RWPE2 (cell line): ENCODE results near the gene HS3ST3A1.
A peak's percentile ranks its signal among the peaks of the same experiment; 100 is the strongest.

Source experiments
- ATAC-seq: fragments of 200-7000 bp; cut with Tn5 transposase; 3 replicates; pipeline ENCODE4 v1.9.1; 2021; ENCODE audit warnings: low read depth
- DNase-seq: peaks from one replicate; pipeline ENCODE4 v3.0.0-alpha.2; 2020; ENCODE audit warnings: low spot score
- H3K27ac ChIP-seq: fragments of 450-650 bp; 2 replicates; pipeline ENCODE4 v1.5.1; 2017; ENCODE audit warnings: mild to moderate bottlenecking; ENCODE audit not compliant: poor library complexity, severe bottlenecking
- H3K27me3 ChIP-seq: fragments of 250-450 bp; sonication (Bioruptor Pico); 2 replicates; pipeline ENCODE4 v1.5.1; 2021; ENCODE audit warnings: mild to moderate bottlenecking, moderate library complexity; ENCODE audit not compliant: insufficient read depth, poor library complexity, severe bottlenecking
- H3K36me3 ChIP-seq: fragments of 250-450 bp; sonication (Bioruptor Pico); 2 replicates; pipeline ENCODE4 v1.5.1; 2020; ENCODE audit warnings: low read depth, mild to moderate bottlenecking, moderate library complexity
- H3K4me1 ChIP-seq: fragments of 250-450 bp; sonication (Bioruptor Pico); 2 replicates; pipeline ENCODE4 v1.5.1; 2021; ENCODE audit warnings: mild to moderate bottlenecking, moderate library complexity; ENCODE audit not compliant: insufficient read depth, poor library complexity, severe bottlenecking
- H3K4me3 ChIP-seq: fragments of 250-450 bp; sonication (Bioruptor Pico); 2 replicates; pipeline ENCODE4 v1.5.1; 2021; ENCODE audit warnings: mild to moderate bottlenecking, moderate library complexity; ENCODE audit not compliant: severe bottlenecking
- H3K9me3 ChIP-seq: fragments of 250-450 bp; sonication (Bioruptor Pico); 2 replicates; pipeline ENCODE4 v1.5.1; 2021; ENCODE audit warnings: mild to moderate bottlenecking, moderate library complexity; ENCODE audit not compliant: severe bottlenecking
- TF ChIP-seq, protein P1 (sequence below): fragments of 450-650 bp; IDR thresholded peaks from one replicate; pipeline ENCODE4 v1.5.1; 2017; ENCODE audit warnings: mild to moderate bottlenecking, moderate library complexity; ENCODE audit not compliant: poor library complexity, severe bottlenecking

HS3ST3A1 gene

GRCh38 chr17:13593021-13593751, 8.5 kb downstream of the HS3ST3A1 start:
- TF ChIP-seq, protein P1, sequence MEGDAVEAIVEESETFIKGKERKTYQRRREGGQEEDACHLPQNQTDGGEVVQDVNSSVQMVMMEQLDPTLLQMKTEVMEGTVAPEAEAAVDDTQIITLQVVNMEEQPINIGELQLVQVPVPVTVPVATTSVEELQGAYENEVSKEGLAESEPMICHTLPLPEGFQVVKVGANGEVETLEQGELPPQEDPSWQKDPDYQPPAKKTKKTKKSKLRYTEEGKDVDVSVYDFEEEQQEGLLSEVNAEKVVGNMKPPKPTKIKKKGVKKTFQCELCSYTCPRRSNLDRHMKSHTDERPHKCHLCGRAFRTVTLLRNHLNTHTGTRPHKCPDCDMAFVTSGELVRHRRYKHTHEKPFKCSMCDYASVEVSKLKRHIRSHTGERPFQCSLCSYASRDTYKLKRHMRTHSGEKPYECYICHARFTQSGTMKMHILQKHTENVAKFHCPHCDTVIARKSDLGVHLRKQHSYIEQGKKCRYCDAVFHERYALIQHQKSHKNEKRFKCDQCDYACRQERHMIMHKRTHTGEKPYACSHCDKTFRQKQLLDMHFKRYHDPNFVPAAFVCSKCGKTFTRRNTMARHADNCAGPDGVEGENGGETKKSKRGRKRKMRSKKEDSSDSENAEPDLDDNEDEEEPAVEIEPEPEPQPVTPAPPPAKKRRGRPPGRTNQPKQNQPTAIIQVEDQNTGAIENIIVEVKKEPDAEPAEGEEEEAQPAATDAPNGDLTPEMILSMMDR = no peak
- Histone ChIP-seq H3K27me3 (no peaks in the 10 kb centered on the region), H3K9me3 (no peaks in the 10 kb centered on the region), H3K27ac (peak overlapping the region; percentile 80), H3K4me1 (peaks cover 28% of the 10 kb centered on the region), H3K4me3 (no peak overlapping the region), H3K36me3 (peaks cover 12% of the 10 kb centered on the region; the same call in 1 of the 2 replicates)
- DNase-seq (no peak), ATAC-seq (no peak)

- TF ChIP-seq, protein P1 = no peak
- ATAC-seq (no peak), DNase-seq (no peak)
- H3K4me1 ChIP-seq = peaks cover 21% of the 10 kb centered on the region
- H3K9me3 ChIP-seq = no peaks in the 10 kb centered on the region
- H3K27me3 ChIP-seq = no peaks in the 10 kb centered on the region
- H3K27ac ChIP-seq = peak overlapping the region; percentile 80
- no peak overlapping the region for H3K4me3 ChIP-seq
- H3K36me3 ChIP-seq = peaks cover 8% of the 10 kb centered on the region; the same call in 1 of the 2 replicates
These were observed 9.3 kb downstream of the HS3ST3A1 start for GRCh38 chr17:13592427-13592826.

- H3K4me1 ChIP-seq = peaks cover 21% of the 10 kb centered on the region
These were observed 11.3 kb downstream of the HS3ST3A1 start for GRCh38 chr17:13590441-13590840.

DNA sequence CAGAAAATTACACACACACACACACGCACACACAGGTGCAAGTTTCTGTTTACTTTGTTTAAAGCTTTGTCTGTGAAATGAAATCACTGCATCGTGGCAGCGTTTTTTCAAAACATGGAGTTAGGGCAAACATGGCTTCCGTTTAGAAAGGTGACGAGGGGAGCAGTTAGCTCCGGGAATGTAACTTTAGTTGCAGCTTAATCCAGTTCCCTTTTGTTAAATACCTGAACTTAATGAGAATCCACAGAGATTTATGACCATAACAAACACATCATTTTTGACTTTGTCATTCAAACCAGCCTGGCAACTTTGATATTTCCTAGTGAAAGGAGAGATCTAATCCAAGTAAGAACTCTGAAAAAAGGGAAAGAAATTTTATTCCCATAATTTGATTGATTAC, 12.1 kb downstream of the HS3ST3A1 start:
- peak overlapping the region; percentile 80 for H3K27ac ChIP-seq
- DNase-seq (no peak), ATAC-seq (no peak)
- TF ChIP-seq, protein P1 = no peak
- peaks cover 18% of the 10 kb centered on the region for H3K4me1 ChIP-seq
- H3K36me3 ChIP-seq = 0 out of 2 replicates have a peak, but pooled peaks cover 3% of the 10 kb centered on the region
- H3K27me3 ChIP-seq = no peaks in the 10 kb centered on the region
- H3K9me3 ChIP-seq = no peaks in the 10 kb centered on the region
- H3K4me3 ChIP-seq = no peak overlapping the region

More at GRCh38 chr17:13590441-13590840, 11.3 kb downstream of the HS3ST3A1 start:
- Histone ChIP-seq H3K27ac (peak overlapping the region; percentile 80), H3K27me3 (no peaks in the 10 kb centered on the region), H3K9me3 (no peaks in the 10 kb centered on the region), H3K36me3 (0 out of 2 replicates have a peak, but pooled peaks cover 3% of the 10 kb centered on the region), H3K4me3 (no peak overlapping the region)
- TF ChIP-seq, protein P1 = no peak
- DNase-seq (no peak), ATAC-seq (peak; percentile 55; the same call in 1 of the 3 replicates)
